SU-DHL-6 (cell line): ENCODE results near the gene C1QL4.

Experiments
- H2AFZ ChIP-seq: fragments of 200-600 bp; sonication (generic); 2 replicates; pipeline ENCODE4 v1.6.1; 2014; ENCODE audit warnings: low read depth, mild to moderate bottlenecking, moderate library complexity, mixed read lengths, antibody characterized with exemption, low read length; ENCODE audit not compliant: severe bottlenecking
- H3F3A ChIP-seq: fragments of 200-600 bp; shearing (Covaris generic); 2 replicates; pipeline ENCODE4 v1.6.0; 2016; ENCODE audit warnings: antibody characterized with exemption, mild to moderate bottlenecking; ENCODE audit not compliant: insufficient read depth
- H3K27ac ChIP-seq: fragments of 200-600 bp; sonication (generic); 2 replicates; pipeline ENCODE4 v1.5.1; 2016; ENCODE audit warnings: low read depth, mild to moderate bottlenecking, low read length, moderate library complexity, mixed read lengths
- H3K27me3 ChIP-seq: fragments of 200-600 bp; sonication (generic), shearing (Covaris generic); 2 replicates; pipeline ENCODE4 v1.6.0; 2014; ENCODE audit warnings: mild to moderate bottlenecking, low read length
- H3K36me3 ChIP-seq: fragments of 200-600 bp; sonication (generic); 2 replicates; pipeline ENCODE4 v1.6.1; 2014; ENCODE audit warnings: mild to moderate bottlenecking, low read length, mixed read lengths
- H3K4me2 ChIP-seq: fragments of 300-600, 200-600 bp; shearing (Covaris generic), sonication (generic); 2 replicates; pipeline ENCODE4 v1.6.0; 2014; ENCODE audit warnings: low read length, low read depth, mild to moderate bottlenecking; ENCODE audit not compliant: poor library complexity, severe bottlenecking
- H3K4me3 ChIP-seq: fragments of 200-600 bp; sonication (generic); 2 replicates; pipeline ENCODE4 v1.5.1; 2014; ENCODE audit warnings: antibody characterized with exemption, low read length, mild to moderate bottlenecking, mixed read lengths; ENCODE audit not compliant: insufficient read depth, poor library complexity, severe bottlenecking
- H3K79me2 ChIP-seq: fragments of 200-600 bp; sonication (generic); 2 replicates; pipeline ENCODE4 v1.6.1; 2014; ENCODE audit warnings: mild to moderate bottlenecking, low read length, moderate library complexity; ENCODE audit not compliant: insufficient read depth
- H3K9ac ChIP-seq: fragments of 200-600 bp; sonication (generic); 2 replicates; pipeline ENCODE4 v1.7.0; 2014; ENCODE audit warnings: mild to moderate bottlenecking, low read length
- H3K9me2 ChIP-seq: fragments of 200-600 bp; sonication (generic); replicated peaks from 2 replicates; pipeline ENCODE4 v1.6.1; 2014; ENCODE audit warnings: low read length; ENCODE audit not compliant: insufficient read depth
- H3K9me3 ChIP-seq: fragments of 200-600 bp; sonication (generic); 2 replicates; pipeline ENCODE4 v1.6.1; 2014; ENCODE audit warnings: low read length, mixed read lengths; ENCODE audit not compliant: insufficient read depth
- H4K20me1 ChIP-seq: fragments of 200-600 bp; sonication (generic); 2 replicates; pipeline ENCODE4 v1.6.1; 2014; ENCODE audit warnings: low read depth, mild to moderate bottlenecking, antibody characterized with exemption, low read length, moderate library complexity, mixed read lengths
- CTCF ChIP-seq: fragments of 200-600 bp; sonication (generic); IDR thresholded peaks from one replicate; pipeline ENCODE4 v1.5.1; 2017; ENCODE audit warnings: antibody characterized with exemption, mild to moderate bottlenecking, low read length, moderate library complexity; ENCODE audit not compliant: insufficient read depth, poor library complexity, severe bottlenecking
- EZH2phosphoT487 ChIP-seq: fragments of 200-600 bp; sonication (generic), shearing (Covaris generic); conservative IDR thresholded peaks from 2 replicates; pipeline ENCODE4 v1.6.1; 2018; ENCODE audit warnings: mild to moderate bottlenecking, antibody characterized with exemption, low read length, moderate library complexity, mixed read lengths

C1QL4 gene

GRCh38 chr12:49367381-49368239 lies 30.6 kb upstream of the C1QL4 start, which contains the start of gene SPATS2:
SPATS2 (plus strand) TSS chr12:49367462; CDS start chr12:49461013, 93,551 bp downstream.
- peak within 1 kb of the TSS; percentile 69 for H3K4me3 ChIP-seq
- H3K27ac ChIP-seq: peak within 1 kb of the TSS; percentile 89
- H3K79me2 ChIP-seq: peaks cover 56% of the 10 kb centered on the region
- H3K9me2 ChIP-seq: no peaks in the 10 kb centered on the region
- H3K4me2 ChIP-seq: peak within 1 kb of the TSS; percentile 78
- H3K9ac ChIP-seq: peak within 1 kb of the TSS; percentile 94
- no peaks in the 10 kb centered on the region for H3K9me3 ChIP-seq
- no peaks in the 10 kb centered on the region for H4K20me1 ChIP-seq
- no peaks in the 10 kb centered on the region for H3K27me3 ChIP-seq
- TF ChIP-seq EZH2phosphoT487 (no peak), CTCF (no peak)
- H3F3A ChIP-seq: peaks cover 28% of the 10 kb centered on the region
- peak within 1 kb of the TSS; percentile 88 for H2AFZ ChIP-seq
- no peaks in the 10 kb centered on the region for H3K36me3 ChIP-seq

GRCh38 chr12:49366652-49367380 lies 29.8 kb upstream of the C1QL4 start:
- H3K4me2 ChIP-seq: peak overlapping the region; percentile 78
- no peaks in the 10 kb centered on the region for H3K27me3 ChIP-seq
- H3K9me2 ChIP-seq: no peaks in the 10 kb centered on the region
- H3K79me2 ChIP-seq: peaks cover 48% of the 10 kb centered on the region
- H2AFZ ChIP-seq: peak overlapping the region; percentile 88
- peaks cover 28% of the 10 kb centered on the region for H3F3A ChIP-seq
- H3K36me3 ChIP-seq: no peaks in the 10 kb centered on the region
- H3K9me3 ChIP-seq: no peaks in the 10 kb centered on the region
- TF ChIP-seq CTCF (no peak), EZH2phosphoT487 (no peak)
- peak overlapping the region; percentile 89 for H3K27ac ChIP-seq
- no peaks in the 10 kb centered on the region for H4K20me1 ChIP-seq
- H3K9ac ChIP-seq: peak overlapping the region; percentile 94
- peak overlapping the region; percentile 69 for H3K4me3 ChIP-seq

GRCh38 chr12:49366096-49366651 lies 29.2 kb upstream of the C1QL4 start:
- no peaks in the 10 kb centered on the region for H3K9me3 ChIP-seq
- H2AFZ ChIP-seq: peak overlapping the region; percentile 88
- H3K4me2 ChIP-seq: peak overlapping the region; percentile 78
- H4K20me1 ChIP-seq: no peaks in the 10 kb centered on the region
- H3K9me2 ChIP-seq: no peaks in the 10 kb centered on the region
- no peaks in the 10 kb centered on the region for H3K27me3 ChIP-seq
- H3K9ac ChIP-seq: peak overlapping the region; percentile 94
- H3K36me3 ChIP-seq: no peaks in the 10 kb centered on the region
- H3K27ac ChIP-seq: peak overlapping the region; percentile 89
- TF ChIP-seq CTCF (no peak), EZH2phosphoT487 (no peak)
- H3K4me3 ChIP-seq: peak overlapping the region; percentile 69
- H3K79me2 ChIP-seq: peaks cover 42% of the 10 kb centered on the region
- peaks cover 28% of the 10 kb centered on the region for H3F3A ChIP-seq
